Liver (tissue), 3 donors: ENCODE results near the gene EIF4G3.

Experiments used
- CTCF ChIP-seq: fragments of 150-350 bp; IDR thresholded peaks from 2 replicates; pipeline ENCODE4 v1.5.1; 2017; ENCODE audit warnings: improper control_type of control experiment, low read depth, low read length; ENCODE audit not compliant: missing input control
- EGR1 ChIP-seq, 2 donors: IDR thresholded peaks; 2 replicates each; pipeline ENCODE4 v1.6.1; 2016 to 2018; ENCODE audit warnings: antibody characterized with exemption in 2 of 2, low read depth in 2 of 2
- GABPA ChIP-seq, 2 donors: IDR thresholded peaks in 1 of 2; conservative IDR thresholded peaks in 1 of 2; 2 replicates each; pipeline ENCODE4 v1.6.1; 2016; ENCODE audit warnings: antibody characterized with exemption in 2 of 2, mild to moderate bottlenecking in 1 of 2, moderate library complexity in 1 of 2
- JUND ChIP-seq, 2 donors: IDR thresholded peaks; 2 replicates each; pipeline ENCODE4 v1.6.1; 2016; ENCODE audit warnings: antibody characterized with exemption in 2 of 2
- MAX ChIP-seq: IDR thresholded peaks from 2 replicates; pipeline ENCODE4 v1.6.1; 2016; ENCODE audit warnings: antibody characterized with exemption
- REST ChIP-seq: IDR thresholded peaks from 2 replicates; pipeline ENCODE4 v1.6.1; 2016; ENCODE audit warnings: antibody characterized with exemption, mild to moderate bottlenecking
- SP1 ChIP-seq: IDR thresholded peaks from 2 replicates; pipeline ENCODE4 v1.6.1; 2018; ENCODE audit warnings: antibody characterized with exemption, mild to moderate bottlenecking
- YY1 ChIP-seq: IDR thresholded peaks from 2 replicates; pipeline ENCODE4 v1.6.1; 2016; ENCODE audit warnings: antibody characterized with exemption, mild to moderate bottlenecking
- ZBTB33 ChIP-seq: IDR thresholded peaks from 2 replicates; pipeline ENCODE4 v1.6.1; 2016; ENCODE audit warnings: antibody characterized with exemption
- donor health status: healthy.
- donor health status: healthy.

DNA sequence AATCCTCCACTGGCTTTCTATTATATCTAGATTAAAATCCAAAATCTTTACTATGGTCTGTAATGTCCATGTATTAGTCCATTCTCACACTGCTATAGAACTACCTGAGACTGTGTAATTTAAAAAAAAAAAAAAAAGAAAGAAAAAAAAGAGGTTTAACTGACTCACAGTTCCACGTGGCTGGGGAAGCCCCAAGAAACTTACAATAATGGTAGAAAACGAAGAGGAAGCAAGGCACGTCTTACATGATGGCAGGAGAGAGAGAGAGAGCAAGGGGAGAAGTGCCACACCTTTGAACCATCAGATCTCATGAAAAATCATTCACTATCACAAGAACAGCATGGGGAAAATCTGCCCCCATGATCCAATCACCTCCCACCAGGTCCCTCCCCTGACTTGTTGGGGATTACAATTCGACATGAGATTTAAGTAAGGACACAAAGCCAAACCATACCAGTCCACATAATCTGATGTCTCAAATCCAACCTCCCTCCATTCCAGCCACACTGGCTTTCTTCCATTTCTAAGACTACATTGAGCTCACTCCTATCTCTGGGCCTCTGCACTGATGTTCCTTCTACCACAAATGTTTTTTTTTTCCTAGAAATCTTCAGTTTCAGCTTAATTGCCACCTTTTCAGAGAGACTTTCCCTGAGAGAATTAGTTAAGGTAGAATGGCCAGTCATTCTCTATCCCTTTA lies 92.4 kb downstream of the EIF4G3 start:
- no peak for TF ChIP-seq CTCF
- TF ChIP-seq SP1, result no peak
- TF ChIP-seq ZBTB33, result no peak
- TF ChIP-seq GABPA (IDR thresholded peaks at IDR 0.05 in 1 of 2, conservative IDR thresholded peaks at IDR 0.05 in 1 of 2), result no peak
- no peak for TF ChIP-seq JUND (IDR thresholded peaks at IDR 0.05)
- TF ChIP-seq EGR1 (IDR thresholded peaks at IDR 0.05; ENCODE audit: low read depth in 2 of 2), result no peak
- TF ChIP-seq REST, result no peak
- no peak for TF ChIP-seq YY1
- TF ChIP-seq MAX, result no peak
